Hypothalamus (tissue), 51 donors: ENCODE data around the gene MSRB3.

Experiments
- DNase-seq, 51 donors: peaks; one replicate each; lab custom pipeline; 2025; lab: John Stamatoyannopoulos, UW

Gene MSRB3

DNA sequence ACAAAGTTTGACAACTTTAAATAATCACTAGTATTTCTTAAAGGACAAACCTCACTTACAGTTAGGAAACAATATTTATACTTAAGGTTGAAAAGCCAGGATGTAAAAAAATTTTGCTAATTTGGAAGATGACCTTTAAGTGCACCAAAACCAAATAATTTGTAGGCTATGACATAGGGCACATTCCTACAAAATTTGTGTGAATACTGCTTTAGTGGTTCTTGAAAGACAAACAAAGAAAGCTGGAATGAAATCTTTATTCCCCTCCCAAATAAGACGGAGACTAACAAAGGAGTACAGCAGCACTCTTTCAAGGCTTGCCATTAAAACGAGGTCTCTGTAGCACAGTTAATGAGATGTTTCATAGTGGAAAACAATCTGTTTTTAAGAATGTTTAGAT lies 45.6 kb downstream of the MSRB3 start:
- DNase-seq = no peak

DNA sequence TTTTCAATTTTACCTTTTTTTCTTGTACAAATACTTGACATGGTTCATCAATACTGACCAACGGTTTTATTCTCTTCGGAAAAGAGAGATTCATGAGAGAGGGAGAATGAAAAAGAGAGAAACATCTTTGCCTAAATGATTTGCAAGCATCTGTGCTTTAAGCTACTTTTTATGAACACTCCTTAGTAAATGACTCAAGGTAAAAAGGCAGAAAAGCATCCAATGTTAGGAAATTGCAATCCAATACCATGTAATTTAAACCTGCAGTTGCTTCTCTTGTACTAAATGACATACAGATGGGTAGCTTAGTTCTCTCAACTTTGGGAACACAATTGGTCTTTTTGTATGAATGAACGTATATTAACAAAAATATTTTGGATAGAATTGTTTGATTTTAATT lies 46.1 kb downstream of the MSRB3 start:
- DNase-seq = no peak

DNA sequence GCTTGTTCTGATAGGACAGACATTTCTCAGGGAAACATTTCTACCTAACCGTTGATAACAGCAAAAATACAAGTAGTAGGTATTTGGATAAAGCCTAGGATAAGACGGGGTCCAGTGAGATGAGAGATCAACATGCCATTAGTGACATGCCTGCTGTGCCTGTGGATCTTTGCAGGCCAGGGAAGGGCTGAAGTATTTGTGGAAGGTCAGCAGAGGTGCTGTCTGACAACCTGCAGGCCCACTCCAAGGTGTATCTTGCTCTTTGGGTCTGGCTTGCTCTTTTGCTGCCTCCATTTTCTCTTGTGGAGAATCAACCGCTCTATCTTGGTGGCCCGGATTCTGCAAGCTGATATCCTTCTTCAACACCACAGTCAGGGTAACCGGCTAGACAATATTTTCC lies 46.7 kb downstream of the MSRB3 start:
- no peak for DNase-seq

DNA sequence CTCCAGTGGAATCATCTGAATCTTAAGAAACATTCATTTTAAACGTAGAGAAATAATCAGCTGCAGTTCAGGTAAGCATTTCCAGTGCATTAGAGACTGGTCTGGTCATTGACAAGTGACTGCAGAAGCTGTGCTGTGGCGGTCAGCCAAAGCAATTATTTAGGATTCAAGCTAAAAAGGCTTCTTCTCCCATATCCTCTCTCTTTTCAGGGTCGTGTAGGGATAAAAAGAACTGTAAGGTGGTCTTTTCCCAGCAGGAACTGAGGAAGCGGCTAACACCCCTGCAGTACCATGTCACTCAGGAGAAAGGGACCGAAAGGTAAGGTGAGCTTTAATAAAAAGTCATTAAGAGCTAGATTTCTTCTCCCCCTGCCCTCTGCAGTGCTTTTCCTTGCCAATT lies 48.1 kb downstream of the MSRB3 start:
- no peak for DNase-seq

DNA sequence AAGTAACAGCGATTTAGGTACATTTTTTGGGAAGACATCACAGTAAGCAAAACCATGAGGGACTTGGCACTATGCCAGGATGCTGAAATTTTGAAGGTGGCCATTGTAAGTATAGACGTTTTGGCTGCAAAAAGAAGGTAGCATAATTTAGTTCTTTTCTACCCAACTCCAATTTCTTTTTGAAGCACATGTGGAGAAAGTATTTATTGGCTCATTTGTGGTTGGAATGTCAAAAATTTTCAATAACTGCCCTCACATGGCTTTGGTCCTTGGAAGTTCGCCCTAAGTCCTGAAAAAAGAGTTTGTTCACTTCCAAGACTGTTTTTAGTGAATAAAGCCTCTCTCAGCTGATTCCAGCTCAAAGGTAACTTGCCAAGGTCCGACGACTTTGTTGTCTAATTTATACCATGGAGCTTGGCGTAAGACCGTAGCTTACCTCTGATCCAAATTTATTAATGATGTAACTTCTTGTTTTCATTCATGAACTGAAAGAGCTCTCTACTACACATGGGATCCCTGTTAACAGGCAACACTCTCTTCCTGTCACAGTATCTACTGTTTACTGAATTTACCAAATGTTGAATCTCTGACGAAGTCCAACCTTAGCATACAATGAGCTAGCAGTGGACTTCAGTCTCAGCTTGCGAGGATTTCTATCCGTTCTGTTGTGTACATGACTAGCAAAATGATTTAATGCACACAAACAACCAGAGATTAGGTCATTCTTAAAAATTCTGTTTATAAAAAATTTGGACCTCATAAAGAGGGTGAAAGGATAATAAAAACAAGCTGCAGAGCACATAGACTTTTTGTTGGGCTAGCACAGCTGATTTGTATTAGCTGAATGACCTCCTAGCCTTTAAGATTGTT lies 49.0 kb downstream of the MSRB3 start:
- peak in 4 of 51 donors; percentile 0 to 9 (median 5) for DNase-seq

DNA sequence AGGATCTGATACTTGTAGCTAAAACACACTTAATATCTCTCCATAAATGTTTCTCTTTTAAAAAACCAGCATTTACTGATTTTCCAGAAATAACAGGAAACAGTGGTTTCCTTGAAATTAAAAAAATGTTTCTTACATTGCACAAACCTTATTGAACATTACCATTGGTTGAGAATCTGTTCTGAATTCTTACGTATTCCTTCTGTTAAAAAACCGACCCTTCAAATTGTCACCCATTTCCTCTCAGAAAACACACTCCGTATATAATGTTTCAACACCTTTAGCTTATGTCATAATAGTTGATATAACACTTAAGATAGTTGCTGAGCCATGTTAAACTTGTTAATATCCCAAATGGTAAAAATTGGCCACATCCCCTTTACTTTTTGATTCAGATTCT lies 51.2 kb downstream of the MSRB3 start:
- DNase-seq = no peak

DNA sequence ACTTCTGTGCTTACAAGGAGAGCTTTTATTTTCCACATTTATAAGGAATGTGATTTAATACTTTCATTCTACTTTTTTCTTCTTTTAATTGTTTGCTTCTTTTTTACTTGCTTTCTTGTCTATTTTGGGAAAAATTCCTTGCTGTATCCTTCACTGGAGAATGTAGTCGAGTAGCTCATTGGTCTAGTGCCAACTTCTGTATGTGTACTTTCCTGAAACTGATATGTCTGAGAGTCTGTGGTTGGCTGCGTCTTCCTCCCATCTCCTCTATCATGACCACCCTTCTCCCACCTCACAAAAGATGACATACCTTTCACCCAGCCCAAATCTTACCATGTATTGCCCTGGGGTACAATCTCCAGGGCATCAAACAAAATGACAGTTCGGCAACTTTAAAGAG lies 51.8 kb downstream of the MSRB3 start:
- DNase-seq = no peak

DNA sequence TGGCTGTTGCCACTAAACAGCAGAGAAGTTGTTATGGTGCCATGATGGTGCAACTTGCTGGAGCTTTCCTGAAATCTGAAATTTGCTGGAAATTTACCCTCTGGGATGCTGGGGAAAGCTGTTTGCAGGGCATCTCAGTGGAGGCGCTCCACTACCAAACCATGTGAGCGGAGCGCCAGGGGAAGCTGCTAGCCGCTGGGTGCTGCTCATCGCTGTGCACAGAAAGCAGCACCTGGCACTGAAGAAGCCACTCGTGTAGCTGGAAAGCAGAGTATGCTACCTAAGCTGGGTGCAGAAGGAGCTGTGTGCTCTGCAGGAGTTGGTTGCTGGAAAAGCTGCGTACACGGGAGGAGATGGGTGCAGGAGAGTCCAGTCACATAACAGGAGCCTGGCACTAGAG lies 53.0 kb downstream of the MSRB3 start:
- DNase-seq = no peak

DNA sequence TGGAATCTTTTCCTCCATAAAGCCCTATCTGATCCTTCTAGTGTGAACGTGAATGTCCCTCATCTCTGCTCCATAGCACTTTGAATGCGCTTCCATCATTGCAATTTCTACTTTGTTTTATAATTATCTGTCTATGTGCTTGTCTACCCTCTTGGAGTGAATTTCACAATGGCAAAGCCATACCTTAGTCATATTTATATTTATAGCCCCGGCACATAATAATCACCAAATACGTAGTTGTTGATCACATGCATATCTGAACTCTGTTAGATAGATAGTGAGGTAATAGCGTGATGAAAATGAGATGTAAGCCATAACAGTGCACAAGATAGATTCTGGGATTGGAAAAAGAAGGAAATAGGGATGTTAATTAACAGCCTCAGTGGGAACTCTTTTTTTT lies 55.2 kb downstream of the MSRB3 start:
- DNase-seq = no peak

DNA sequence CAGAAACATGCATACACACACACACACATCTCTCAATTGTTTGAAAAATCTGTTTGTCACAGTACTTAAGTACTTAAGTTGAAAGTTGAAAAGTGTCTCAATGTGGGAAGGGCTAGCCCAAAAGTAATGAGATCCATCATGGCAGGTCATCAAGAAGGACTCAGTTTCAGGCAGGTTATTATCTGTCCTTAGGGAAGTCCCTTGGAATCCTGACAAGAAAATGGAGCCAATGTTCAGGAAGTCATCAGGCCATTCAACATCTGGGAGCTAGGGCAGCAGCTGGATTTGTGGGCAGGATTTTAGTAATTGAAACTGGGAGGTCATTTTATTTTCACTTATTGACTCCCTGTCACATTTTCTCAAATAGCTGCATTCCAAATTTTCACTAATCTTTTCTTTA lies 56.0 kb downstream of the MSRB3 start:
- no peak for DNase-seq

DNA sequence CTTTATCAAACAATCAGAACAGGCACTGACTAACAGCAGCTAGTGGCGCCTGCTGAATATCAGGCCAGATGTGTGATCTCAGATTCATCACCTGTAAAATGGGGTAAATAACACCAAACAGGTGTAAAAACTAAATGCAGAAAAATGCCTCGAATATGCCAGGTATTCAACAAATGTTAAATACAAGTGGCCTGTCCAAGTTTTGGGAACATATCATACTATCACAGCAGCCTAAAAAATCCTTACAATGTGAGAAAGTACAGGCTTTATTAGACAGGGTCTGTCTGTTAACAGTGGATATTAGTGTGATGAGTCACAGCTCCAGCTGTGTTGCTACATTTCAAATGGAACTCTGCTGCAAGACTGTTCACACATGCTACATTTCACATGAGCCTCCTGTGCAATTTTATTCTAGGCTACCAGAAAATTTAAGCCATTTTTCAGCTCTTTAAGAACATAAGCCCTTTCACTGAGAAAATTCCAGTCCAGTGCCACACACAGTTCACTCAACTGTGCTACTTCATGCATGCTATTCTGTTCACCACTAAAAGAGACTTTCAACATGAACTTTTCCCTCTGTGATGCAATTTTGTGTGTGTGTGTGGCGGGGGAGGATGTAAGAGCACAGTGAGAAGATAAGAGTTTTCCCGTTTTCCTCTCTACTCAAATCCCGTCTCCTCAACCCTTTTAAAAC lies 56.7 kb downstream of the MSRB3 start:
- no peak for DNase-seq

DNA sequence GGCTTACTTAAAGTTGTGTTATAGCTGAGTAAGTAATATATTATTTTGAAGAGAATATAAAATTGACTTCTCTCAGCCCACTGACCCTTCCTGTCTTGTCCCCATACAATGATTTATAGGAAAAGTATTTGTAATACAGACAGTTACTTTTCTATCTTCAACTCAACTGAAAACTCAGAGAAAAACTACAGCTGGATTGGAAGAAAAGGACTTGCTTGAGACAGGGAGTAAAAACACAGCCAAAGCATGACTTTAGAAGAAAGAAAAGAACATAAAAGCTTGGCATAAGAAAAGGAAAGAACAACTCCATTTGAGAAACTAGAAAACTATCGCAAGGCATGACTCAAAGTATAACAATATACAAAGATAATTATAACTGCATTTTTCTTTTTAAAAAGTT lies 57.5 kb downstream of the MSRB3 start:
- DNase-seq = no peak

DNA sequence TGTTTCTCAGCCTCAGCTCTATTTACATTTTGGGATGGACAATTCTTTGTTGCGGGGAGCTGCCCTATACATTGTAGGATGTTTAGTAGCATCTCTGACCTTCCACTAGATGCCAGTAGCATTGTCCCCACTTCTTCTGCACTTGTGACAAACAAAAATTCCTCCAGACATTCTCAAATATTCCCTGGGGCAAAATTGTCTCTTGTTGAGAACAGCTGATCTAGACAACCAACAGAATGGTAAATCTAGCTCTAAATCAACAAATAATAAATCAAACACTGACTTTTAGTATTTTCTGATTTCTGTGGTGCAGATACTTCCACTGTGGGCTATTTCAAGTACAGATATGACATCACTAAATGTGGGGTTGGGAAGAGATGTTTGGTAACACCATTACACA lies 60.7 kb downstream of the MSRB3 start:
- DNase-seq = no peak

DNA sequence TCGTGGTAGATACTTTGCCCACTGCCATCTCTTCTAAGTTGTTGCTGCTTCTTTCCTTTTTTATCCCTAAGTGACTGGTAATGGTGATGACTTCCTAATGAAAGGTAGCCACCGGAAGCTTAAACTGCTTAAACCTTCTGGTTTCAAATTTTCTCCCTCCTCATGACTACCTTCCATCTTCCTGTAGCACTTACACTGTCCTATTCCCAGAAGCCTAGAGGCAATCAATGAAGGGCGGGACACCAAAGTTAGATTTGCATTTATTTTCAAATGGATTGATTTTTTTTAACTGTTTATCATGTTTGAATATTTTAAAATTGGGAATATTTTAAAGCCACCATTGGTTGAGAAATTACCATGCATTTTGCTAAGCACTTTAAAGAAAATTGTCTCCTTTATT lies 64.7 kb downstream of the MSRB3 start:
- DNase-seq = no peak

DNA sequence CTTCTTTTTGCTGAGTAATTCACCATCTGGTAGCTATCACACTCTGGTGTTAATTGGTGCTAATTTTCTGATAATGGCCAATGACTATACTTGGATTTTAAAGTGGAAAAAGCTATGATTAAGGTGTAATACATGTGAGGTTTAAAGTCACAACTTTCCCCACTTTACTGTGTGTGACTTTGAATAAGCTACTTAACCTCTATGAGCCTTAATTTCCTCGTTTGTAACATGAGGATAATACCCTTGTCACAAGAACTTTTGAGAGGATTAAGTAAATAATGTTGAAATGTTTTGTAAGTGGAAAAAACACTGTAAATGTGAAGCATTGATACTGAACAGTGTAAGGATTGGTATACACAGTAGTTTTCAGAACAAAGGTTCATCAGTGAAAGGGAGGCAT lies 65.3 kb downstream of the MSRB3 start:
- no peak for DNase-seq

DNA sequence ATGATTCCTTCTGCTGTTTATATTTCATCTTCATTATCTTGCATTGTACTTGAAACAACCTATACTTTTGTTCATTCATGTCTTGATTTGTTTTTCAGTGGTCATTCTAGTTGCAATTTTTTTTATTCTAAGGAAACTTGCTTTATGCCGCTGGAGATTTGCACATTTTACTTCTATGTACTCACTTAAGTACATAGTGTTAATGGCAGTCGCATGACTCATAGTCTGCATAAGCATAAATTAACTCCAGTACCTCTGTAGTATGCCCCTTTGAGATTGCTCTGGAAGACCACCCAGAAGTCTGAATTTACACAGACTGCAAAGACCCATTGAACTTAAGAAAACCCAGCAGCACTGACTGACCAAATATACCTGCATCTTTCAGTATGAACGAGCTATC lies 77.0 kb downstream of the MSRB3 start:
- DNase-seq = no peak

DNA sequence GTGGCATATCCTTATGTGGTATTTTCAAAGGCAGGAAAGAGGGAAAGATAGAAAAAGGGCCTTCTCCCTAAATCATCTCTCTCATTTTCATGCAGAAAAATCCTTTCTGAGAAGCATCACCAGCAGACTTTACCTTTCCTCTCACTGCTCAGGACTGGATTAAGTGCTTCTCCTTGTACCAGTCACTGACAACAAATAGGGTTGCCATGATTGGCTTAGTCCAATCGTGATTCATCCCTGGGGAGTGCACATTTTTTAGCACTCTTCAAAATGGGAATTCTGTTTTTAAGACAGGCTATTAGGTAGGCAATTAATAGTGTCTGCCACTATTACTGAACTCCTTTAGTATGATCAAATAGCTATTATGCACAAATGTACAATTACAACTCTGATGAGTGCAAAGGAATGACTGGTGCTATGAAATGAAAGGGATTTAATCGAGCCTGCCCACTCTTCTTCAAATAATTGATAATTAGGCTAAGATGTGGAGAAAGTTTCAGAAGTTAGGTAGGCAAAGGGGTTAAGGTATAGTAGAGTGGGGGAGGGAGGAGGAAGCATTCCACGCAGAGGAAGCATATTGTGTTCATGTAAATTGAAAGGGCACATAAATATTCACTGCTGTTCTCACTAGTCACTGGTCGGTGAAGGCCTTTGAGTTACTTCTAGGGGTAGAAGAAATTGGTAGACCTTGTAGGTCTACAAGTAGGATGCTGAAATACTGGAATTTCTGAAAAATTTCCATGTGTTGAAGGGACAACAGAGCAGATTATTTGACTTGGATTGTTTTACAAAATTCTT lies 84.0 kb downstream of the MSRB3 start:
- no peak for DNase-seq

DNA sequence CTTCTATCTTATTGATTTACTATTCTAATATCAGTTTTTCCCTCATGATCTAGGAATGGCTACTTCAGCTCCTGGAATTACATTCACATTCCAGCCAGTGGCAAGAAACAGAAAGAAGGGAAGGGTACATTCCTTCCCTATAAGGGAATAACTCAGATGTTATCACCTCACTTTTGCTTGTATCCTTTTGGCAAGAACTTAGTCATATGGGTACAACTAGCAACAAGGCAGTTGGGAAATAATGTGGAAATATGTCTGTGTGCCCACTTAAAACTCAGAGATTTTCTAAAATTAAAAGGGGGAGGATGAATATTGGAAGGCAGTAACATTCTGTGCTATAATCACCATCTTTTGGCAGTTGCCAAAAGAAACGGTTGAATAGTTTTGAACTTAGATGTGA lies 85.6 kb downstream of the MSRB3 start:
- no peak for DNase-seq

DNA sequence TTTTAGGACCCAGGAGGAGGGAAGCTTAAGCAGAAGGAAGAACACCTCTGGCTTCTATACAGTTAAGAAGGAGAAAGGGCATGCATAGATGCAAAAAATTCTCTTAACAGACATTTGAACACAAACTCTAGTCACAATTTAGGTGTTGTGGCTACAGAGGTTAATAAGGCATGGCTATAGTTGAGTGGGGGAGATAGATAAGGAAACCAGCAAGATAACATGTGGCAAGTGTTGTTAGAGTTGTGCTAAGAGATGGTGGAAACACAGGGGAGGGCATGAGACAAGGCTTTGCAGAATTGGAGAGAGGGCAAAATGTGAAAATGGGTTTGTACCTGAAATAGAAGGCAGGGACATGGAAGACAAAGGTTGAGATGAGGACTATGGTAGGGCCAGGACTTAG lies 88.9 kb downstream of the MSRB3 start:
- no peak for DNase-seq

DNA sequence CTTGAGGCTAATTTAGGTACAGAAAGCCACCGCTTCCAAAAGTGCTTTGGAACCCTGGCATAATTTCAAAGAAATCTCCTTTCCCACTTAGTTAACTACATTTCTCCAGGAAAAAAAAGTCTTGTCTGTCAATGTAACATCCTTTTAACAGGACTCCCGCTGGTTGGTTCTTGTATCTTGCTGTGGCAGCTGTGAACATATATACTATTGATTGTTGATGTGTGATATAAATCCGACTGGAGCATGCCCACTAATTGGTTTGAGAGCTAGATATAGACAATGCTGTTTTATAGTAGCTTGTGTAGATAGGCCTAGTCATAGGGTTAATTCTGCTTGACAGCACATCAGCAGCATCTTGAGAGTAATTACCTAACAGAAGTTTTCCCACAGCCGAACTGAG lies 89.6 kb downstream of the MSRB3 start:
- DNase-seq = no peak

DNA sequence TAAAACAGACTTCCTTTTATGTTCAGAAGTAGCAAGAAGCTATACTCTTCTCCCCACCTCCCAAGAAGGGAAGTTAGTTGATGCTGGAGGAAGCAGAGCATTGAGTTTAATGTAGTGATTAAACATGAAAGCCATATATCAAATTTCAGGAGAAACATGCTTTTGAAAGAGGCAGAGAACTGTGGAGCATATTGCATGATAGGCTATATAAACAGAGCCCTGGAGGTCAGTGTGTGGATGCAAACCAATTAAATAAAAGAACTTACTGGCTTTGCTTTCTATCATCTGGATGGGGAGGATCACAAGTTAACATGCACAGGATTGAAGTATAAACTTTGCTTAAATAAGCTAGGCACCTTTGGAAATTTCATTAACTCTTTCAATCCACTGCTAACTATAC lies 94.1 kb downstream of the MSRB3 start:
- no peak for DNase-seq

DNA sequence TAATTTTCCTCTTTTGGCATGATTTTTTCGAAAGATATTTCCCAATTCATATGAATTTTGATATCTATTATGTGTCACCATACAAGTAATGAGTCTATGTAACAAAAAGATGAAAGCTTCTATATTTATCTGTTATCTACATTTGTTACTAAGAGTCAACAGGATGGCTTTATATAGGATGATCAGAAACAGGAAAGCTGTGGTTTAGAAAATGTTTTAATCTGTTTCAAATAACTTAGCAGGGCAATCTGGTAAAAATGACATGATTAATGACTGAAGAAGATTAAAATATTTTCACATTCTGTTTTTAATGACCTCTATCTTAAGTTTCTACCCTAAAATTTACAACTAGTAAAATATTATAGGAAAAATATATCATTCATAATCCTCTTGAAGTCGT lies 105.8 kb downstream of the MSRB3 start:
- DNase-seq = no peak
